Hematopoietic multipotent progenitor cell treated with erythropoietin and hydrocortisone succinate and interleukin-3 and kit ligand, for 8 days (in vitro differentiated cells): ENCODE measurements around the gene KISS1R.
"Not testable (repeated sequence)": the region's sequence is repeated elsewhere in the genome, so short reads cannot be mapped to it uniquely, and the experiment has no call there.

ENCODE experiments used
- DNase-seq: peaks from one replicate; pipeline ENCODE4 v3.0.0-alpha.2; 2015

The KISS1R gene

GRCh38 chr19:917323-918151 is at the start of gene KISS1R:
KISS1R (plus strand) TSS chr19:917333; CDS start chr19:917503, 170 bp downstream.
- DNase-seq: peak; percentile 24

DNA sequence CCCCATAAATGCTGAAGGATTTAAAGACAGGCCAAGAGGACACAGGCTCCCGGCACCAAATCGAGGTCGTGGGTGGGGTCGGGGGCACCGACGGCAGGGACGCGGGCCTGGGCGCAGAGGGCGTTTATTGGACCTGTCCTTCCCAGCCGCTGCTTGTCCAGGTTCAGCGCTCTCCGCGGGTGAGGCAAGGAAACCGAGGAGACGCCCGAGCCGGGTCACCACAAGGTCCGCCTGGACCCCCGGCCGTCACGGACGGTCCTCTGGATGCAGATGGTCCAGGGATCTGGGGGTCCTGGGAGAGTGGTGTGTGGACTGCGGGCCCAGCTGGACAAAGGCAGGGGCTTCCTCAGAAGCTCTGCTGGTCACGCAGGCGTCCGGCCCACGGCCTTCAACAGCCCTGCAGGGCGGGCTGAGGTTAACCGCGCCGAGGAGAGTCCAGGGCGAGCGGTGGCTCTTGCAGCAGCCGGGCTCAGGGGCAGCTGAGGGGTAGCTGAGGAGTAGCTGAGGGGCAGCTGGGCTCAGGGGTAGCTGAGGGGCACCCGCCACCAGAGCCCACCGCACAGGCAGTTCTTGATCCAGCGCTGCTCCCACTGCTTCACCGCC is 49.2 kb upstream of the KISS1R start:
- DNase-seq: no peak

GRCh38 chr19:868458-869244 is 48.5 kb upstream of the KISS1R start:
- DNase-seq: no peak

DNA sequence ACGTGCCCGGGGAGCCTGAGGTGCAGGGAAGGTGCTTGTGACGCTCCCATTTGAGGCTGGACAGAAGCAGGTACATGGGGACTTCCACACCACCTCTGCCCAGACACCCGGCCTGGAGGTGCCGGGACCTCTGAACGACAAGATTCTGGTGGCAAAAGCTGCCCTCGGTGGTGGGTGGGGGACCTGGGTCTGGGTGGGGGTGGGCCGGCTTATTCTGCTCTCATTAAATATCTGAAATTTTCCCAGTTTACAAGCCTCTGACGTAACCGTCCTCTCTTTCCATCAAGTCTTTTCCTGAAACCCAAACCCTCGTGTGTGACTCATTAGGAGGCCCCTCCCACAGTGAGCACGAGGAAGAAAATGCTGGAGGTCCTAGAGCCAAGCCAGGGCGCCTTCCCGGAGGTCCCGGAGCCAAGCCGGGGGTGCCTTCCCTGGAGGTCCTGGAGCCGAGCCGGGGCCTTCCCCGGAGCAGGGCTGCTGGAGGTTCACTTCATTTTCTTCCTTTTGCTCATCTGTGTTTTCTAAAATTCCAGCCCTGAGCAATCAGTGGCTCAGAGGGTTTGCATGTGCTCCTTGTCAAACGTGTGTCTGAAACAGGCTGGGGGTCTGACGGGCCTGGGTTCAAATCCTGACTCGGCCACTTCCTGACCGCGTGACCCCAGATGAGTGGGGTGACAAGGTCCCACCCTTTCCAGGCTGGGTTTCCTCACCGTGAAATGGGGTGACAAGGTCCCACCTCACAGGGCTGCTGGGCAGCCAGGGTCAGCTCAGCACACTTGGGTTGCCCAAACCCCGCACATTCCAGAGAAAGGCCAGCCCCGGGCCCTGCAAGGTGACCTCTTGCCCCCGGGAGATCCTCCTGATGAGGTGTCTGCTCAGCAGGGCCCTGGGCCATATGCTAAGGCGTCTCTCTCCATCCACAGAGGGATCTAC is 47.6 kb upstream of the KISS1R start:
- no peak for DNase-seq

DNA sequence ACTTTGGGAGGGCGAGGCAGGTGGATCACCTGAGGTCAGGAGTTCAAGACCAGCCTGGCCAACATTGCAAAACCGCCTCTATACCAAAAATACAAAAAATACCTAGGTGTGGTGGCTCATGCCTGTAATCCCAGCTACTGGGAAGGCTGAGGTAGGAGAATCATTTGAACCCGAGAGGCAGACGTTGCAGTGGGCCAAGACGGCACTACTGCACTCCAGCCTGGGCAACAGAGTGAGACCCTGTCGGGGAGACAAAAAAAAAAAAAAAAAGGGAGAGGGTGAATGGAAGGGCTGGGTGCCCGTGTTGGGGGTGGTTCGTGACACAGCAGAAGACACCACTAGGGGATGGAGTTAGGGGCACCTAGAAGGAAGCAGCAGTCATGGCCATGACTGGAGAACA is 46.8 kb upstream of the KISS1R start:
- DNase-seq: no peak

- DNase-seq: no peak
Observed at GRCh38 chr19:870963-871401, 46.2 kb upstream of the KISS1R start.

DNA sequence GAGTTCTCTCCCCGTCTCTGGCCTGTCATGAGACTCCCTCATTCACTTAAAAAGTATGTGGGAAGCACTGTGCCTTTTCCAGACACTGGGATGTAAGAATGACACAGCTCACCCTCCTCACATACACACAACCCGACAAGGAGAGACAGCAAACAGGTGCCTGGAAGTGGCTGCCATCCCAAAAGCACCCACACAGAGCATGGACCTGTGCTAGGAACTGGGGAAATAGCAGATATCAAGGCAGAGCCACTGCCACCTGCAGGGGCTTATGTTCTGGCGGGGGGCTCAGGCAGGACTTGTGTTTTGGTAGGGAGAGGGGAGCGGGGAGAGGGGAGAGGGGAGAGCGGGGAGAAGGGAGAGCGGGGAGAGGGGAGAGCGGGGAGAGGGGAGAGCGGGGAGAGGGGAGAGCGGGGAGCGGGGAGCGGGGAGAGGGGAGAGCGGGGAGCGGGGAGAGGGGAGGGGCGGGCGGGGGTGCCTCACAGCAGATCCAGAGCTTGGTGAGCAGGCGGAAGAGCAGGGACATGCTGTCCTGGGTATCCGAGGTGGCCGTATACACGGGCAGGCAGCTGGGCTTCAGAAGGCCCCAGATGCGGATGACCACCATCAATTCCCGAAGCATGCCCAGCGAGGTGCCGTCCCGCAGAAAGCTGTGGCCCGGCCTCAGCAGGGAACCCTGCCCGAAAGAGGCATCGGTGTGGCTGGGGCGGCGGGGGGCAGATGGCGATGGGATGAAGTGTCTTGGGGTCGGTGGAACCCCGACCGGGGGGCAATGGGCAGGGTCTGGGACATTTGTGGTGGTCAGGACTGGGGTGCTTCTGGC is 45.5 kb upstream of the KISS1R start:
- DNase-seq: no peak

- peak; percentile 91 for DNase-seq
Observed at GRCh38 chr19:872266-872951, 44.7 kb upstream of the KISS1R start.

DNA sequence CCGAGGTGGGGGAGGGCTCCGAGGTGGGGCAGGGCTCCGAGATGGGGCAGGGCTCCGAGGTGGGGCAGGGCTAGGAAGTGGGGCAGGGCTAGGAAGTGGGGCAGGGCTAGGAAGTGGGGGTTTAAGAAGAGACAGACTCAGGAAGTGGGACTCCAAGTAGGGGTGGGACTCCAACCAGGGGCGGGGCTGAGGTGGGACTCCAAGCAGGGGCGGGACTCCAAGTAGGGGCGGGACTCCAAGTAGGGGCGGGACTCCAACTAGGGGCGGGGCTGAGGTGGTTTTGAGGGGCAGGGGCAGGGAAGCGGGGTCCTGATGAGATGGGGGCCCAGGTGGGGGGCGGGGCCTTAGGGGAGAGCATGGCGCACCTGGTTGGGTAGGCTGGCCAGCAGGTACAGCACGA is 44.0 kb upstream of the KISS1R start:
- DNase-seq: peak; percentile 67

DNA sequence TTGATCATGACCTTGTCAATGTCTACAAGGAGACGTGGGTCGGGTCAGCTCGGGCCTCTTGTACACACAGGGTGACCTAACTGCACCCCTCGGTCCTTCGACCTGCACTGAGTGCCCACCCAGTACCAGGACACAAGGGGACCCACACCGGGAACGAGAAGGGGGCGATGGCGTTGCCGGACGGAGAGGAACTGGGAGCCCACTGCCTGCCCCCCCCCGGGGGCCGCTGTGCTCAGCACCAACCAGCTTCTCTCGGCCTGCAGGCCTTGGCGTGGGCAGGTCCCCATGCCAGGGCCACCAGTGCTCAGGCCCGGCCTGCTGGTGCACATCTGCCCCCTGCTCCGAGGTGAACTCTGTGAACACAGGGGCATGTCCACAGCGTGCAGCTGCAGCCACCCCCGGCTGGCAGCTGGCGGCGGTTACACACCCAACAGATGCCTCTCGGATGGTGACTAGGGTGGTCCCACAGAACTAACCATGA is 43.5 kb upstream of the KISS1R start:
- no peak for DNase-seq

- DNase-seq: no peak
Observed at GRCh38 chr19:875265-875879, 41.8 kb upstream of the KISS1R start.

- DNase-seq: no peak
Observed at GRCh38 chr19:876089-876488, 41.0 kb upstream of the KISS1R start.

DNA sequence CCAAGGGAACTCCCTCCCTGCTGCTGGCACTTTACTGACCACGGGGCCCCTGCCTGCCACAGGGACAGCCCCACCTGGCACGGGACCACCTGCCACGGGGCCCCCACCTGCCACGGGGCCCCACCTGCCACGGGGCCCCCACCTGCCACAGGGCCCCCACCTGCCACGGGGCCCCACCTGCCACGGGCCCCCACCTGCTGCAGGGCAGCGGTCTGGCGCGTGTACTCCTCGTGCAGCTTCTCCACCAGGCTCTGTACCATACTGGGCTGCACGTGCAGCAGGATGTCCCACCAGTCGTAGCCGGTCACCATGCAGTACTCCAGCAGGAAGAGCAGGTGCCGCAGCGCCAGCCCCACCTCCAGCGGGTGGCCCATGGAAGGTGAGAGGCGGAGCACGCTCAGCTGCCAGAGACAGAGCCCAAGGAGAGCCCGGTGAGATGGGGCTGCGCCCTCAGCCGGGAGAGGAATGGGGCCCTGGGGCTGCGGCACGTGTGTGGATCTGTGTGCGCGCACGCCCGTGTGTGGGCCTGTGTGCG is 40.3 kb upstream of the KISS1R start:
- DNase-seq: no peak

DNA sequence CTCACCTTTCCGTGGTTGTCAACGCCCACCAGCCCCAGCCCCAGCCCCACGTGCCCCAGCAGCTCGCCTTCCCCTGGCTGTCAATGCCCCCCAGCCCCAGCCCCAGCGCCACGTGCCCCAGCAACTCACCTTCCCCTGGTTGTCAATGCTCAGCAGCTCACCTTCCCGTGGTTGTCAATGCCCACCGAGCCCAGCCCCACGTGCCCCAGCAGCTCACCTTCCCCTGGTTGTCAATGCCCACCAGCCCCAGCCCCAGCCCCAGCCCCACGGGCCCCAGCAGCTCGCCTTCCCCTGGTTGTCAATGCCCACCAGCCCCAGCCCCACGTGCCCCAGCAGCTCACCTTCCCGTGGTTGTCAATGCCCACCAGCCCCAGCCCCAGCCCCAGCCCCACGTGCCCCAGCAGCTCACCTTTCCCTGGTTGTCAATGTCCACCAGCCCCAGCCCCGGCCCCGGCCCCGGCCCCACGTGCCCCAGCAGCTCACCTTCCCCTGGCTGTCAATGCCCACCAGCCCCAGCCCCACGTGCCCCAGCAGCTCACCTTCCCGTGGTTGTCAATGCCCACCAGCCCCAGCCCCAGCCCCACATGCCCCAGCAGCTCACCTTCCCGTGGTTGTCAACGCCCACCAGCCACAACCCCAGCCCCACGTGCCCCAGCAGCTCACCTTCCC is 39.0 kb upstream of the KISS1R start:
- not testable (repeated sequence) for DNase-seq

- not testable (repeated sequence) for DNase-seq
Observed at GRCh38 chr19:878751-879561, 38.2 kb upstream of the KISS1R start.

DNA sequence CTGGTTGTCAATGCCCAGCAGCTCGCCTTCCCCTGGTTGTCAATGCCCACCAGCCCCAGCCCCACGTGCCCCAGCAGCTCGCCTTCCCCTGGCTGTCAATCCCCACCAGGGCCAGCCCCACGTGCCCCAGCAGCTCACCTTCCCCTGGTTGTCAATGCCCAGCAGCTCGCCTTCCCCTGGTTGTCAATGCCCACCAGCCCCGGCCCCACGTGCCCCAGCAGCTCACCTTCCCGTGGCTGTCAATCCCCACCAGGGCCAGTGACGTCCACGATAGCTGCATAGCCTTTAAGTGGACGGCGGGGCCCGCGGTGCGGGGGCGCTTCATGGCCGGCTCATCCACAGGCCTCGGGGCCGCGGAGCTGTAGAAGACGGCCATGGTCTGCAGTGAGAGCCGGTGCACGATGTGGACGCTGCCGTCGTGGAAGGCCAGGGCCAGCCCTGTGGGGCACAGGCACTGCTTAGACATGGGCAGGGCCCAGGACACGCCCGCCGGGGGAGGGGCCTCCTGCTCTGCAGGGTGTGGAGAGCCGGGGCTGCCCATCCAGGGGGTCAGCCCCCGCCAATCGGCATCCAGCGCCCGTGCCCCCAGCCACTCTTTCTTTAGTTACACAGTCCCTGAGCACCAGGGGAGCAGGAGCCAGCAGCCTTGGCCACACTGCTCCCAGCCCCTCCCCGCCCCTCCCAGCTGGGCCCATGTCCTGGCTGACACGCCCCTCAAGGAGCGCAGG is 37.3 kb upstream of the KISS1R start:
- DNase-seq: no peak

DNA sequence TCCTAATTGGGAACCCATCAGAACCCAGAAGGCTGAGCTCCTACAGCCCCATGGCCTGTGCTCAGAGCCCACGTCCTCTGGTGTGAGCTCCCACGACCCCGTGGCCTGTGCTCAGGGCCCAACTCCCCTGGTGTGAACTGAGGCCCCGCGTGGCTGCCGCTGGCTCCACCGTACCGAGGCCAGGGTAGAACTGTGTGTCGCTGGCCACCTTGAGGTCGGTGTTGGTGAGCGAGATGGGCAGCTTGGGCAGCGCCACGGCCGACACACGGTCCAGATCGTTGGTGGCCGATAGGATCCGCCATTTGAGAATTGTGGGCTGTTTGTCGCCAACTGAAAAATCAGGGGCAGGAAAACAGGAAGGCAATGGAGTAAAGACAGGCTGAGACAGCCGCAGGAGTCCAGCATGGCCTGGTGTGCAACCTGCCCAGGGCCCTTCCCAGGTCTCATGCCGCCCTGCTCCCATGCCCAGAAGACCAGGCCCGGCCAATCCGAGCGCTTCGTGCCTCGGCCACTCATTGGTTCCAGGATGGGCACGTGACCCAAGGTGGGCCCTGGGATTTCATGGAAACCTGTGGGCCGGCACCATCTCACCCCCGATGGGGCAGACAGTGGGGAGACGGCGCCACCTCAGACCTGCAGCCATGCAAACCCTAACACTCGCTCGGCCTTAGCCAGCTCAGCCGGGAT is 35.6 kb upstream of the KISS1R start:
- DNase-seq: no peak
